ENCODE measurements around the gene DNAJC13. TPM values are rescaled to one million over a fixed set of nuclear protein-coding genes. Genes with fewer than 3 reads are reported as not detected.

The DNAJC13 gene
- total RNA-seq, 4 donors from 2014 or later = 21.9 to 35.2 (median 26.5) TPM

DNA sequence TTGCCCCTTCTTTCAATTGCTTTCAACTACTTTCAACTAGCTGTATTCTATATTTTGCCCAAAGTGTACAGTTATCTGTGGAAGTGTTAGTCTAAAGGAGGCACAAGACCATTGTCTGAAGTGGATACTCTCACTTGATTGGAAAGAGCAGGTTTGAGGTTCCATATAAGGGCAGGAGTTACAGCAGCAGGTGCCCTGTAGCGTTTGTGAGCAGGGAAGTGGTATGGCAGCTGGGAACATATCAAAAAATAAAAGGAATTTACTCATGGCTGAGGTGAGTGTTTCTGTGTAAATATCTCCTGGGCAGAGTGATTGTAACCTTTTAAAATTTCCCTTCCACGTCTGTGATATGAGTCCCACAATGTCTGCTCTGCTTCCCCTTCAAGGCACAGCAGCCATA is 38.5 kb upstream of the DNAJC13 start:
- in situ Hi-C loops (cut with MboI; ENCODE audit: low sequenced_read_pairs in 4 of 4) (no loop called here), intact Hi-C loops (cut with DNase I; ENCODE audit: low total_unique reads) (no loop called here)
- Histone ChIP-seq H3K27ac (no peak overlapping the region), H3K4me3 (no peak overlapping the region), H3K4me1 (no peaks in the 10 kb centered on the region), H3K9me3 (no peaks in the 10 kb centered on the region), H3K36me3 (no peaks in the 10 kb centered on the region), H3K27me3 (peaks cover 0 to 4% (median 0%) of the 10 kb centered on the region in 3 donors)
- no peak for ATAC-seq
- DNase-seq = no peak
- TF ChIP-seq, protein P1, sequence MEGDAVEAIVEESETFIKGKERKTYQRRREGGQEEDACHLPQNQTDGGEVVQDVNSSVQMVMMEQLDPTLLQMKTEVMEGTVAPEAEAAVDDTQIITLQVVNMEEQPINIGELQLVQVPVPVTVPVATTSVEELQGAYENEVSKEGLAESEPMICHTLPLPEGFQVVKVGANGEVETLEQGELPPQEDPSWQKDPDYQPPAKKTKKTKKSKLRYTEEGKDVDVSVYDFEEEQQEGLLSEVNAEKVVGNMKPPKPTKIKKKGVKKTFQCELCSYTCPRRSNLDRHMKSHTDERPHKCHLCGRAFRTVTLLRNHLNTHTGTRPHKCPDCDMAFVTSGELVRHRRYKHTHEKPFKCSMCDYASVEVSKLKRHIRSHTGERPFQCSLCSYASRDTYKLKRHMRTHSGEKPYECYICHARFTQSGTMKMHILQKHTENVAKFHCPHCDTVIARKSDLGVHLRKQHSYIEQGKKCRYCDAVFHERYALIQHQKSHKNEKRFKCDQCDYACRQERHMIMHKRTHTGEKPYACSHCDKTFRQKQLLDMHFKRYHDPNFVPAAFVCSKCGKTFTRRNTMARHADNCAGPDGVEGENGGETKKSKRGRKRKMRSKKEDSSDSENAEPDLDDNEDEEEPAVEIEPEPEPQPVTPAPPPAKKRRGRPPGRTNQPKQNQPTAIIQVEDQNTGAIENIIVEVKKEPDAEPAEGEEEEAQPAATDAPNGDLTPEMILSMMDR (IDR thresholded peaks at IDR 0.05 in 4 of 5, conservative IDR thresholded peaks at IDR 0.05 in 1 of 5) = no peak
- TF ChIP-seq POLR2A (IDR thresholded peaks at IDR 0.05) = no peak

GRCh38 chr3:132380920-132381319 is 36.4 kb upstream of the DNAJC13 start:
- Histone ChIP-seq H3K36me3 (no peaks in the 10 kb centered on the region), H3K9me3 (no peaks in the 10 kb centered on the region), H3K27me3 (peaks cover 0 to 4% (median 0%) of the 10 kb centered on the region in 3 donors), H3K4me1 (no peaks in the 10 kb centered on the region), H3K4me3 (no peak overlapping the region), H3K27ac (no peak overlapping the region)
- intact Hi-C loops (cut with DNase I; ENCODE audit: low total_unique reads) (no loop called here), in situ Hi-C loops (cut with MboI; ENCODE audit: low sequenced_read_pairs in 4 of 4) (no loop called here)
- ATAC-seq = no peak
- no peak for DNase-seq
- TF ChIP-seq POLR2A (IDR thresholded peaks at IDR 0.05) = no peak
- TF ChIP-seq, protein P1 (IDR thresholded peaks at IDR 0.05 in 4 of 5, conservative IDR thresholded peaks at IDR 0.05 in 1 of 5) = no peak

DNA sequence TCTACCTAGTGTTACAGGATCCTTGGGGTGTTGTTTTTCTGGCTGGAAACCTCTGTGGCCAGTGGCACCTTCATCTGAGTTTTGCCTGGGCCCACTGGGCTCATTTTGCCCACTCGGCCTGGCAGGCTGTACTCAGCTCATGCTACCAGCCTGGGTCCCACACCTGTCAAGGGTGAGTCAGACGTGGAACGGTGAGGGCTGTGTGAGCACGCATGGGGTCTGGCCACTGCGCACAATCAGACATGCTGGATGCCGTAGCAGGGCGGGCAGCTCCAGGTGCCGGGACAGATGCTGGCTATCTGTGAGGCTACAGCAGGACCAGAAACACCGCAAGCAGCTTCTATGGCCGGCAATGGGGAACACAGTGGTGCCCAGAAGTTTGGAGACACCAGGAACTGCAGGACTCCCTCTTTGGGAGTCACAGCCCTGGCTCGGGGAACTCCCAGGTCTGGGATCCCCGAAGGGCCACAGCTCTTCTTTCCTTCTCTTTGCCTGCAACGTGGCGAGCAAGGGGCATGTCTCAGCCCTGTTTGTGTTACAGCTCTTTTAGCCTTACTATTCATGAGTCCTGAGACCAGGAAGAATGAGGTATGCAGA is 35.9 kb upstream of the DNAJC13 start:
- in situ Hi-C loops (cut with MboI; ENCODE audit: low sequenced_read_pairs in 4 of 4) (no loop called here), intact Hi-C loops (cut with DNase I; ENCODE audit: low total_unique reads) (no loop called here)
- Histone ChIP-seq H3K9me3 (no peaks in the 10 kb centered on the region), H3K4me1 (no peaks in the 10 kb centered on the region), H3K27me3 (peaks cover 0 to 4% (median 0%) of the 10 kb centered on the region in 3 donors), H3K27ac (no peak overlapping the region), H3K36me3 (no peaks in the 10 kb centered on the region), H3K4me3 (no peak overlapping the region)
- TF ChIP-seq POLR2A (IDR thresholded peaks at IDR 0.05) = no peak
- TF ChIP-seq, protein P1 (IDR thresholded peaks at IDR 0.05 in 4 of 5, conservative IDR thresholded peaks at IDR 0.05 in 1 of 5) = no peak
- no peak for DNase-seq
- ATAC-seq = no peak

- no peak overlapping the region for H3K27ac ChIP-seq
- H3K9me3 ChIP-seq = no peaks in the 10 kb centered on the region
- TF ChIP-seq, protein P1 (IDR thresholded peaks at IDR 0.05 in 4 of 5, conservative IDR thresholded peaks at IDR 0.05 in 1 of 5) = no peak
- no peak for TF ChIP-seq POLR2A (IDR thresholded peaks at IDR 0.05)
- H3K27me3 ChIP-seq = peaks cover 0 to 4% (median 0%) of the 10 kb centered on the region in 3 donors
- no peak for DNase-seq
- intact Hi-C loops (cut with DNase I; ENCODE audit: low total_unique reads) = no loop called here
- H3K4me3 ChIP-seq = no peak overlapping the region
- ATAC-seq = no peak
- H3K36me3 ChIP-seq = no peaks in the 10 kb centered on the region
- in situ Hi-C loops (cut with MboI; ENCODE audit: low sequenced_read_pairs in 4 of 4) = no loop called here
- no peaks in the 10 kb centered on the region for H3K4me1 ChIP-seq
Observed at GRCh38 chr3:132382267-132382666, 35.0 kb upstream of the DNAJC13 start.

Measured in gastrocnemius medialis (tissue), 4 donors.